ENCODE measurements around the gene TSPAN17. TPM values are rescaled to one million over a fixed set of nuclear protein-coding genes. Genes with fewer than 3 reads are reported as not detected.

Gene TSPAN17
- polyA plus RNA-seq, 1 of the 3 experiments (the other 2 are of a cell fraction) = 61.7 TPM

DNA sequence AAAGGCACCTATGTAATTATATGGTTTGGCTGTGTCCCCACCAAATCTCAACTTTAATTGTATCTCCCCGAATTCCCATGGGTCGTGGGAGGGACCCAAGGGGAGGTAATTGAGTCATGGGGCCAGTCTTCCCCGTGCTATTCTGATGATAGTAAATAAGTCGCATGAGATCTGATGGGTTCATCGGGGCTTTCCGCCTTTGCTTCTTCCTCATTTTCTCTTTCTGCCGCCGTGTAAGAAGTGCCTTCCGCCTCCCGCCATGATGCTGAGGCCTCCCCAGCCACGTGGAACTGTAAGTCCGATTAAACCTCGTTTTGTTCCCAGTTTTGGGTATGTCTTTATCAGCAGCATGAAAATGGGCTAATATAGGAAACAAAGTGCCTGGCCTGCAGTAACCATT, 56.6 kb downstream of the TSPAN17 start:
- CTCF ChIA-PET = no interaction called here
- Histone ChIP-seq H3K9ac (no peak overlapping the region), H3K27me3 (ENCODE audit: insufficient read depth) (peaks cover 21% of the 10 kb centered on the region), H3F3A (replicated peaks; ENCODE audit: insufficient read depth) (no peaks in the 10 kb centered on the region), H4K20me1 (ENCODE audit: insufficient read depth) (no peaks in the 10 kb centered on the region), H3K36me3 (replicated peaks in 1 of 2; ENCODE audit: control insufficient read depth in 1 of 2, insufficient read depth in 2 of 2, low read length in 1 of 2) (no peaks in the 10 kb centered on the region), H3K9me3 (no peaks in the 10 kb centered on the region), H3K4me2 (no peak overlapping the region), H3K27ac (ENCODE audit: low read depth in 2 of 2, low read length in 1 of 2) (no peak overlapping the region), H3K79me2 (ENCODE audit: insufficient read depth) (no peaks in the 10 kb centered on the region), H2AFZ (ENCODE audit: low read depth) (no peak overlapping the region), H3K4me3 (ENCODE audit: low read depth in 2 of 2, low read length in 1 of 2) (no peak overlapping the region), H3K9me2 (no peaks in the 10 kb centered on the region), H3K4me1 (ENCODE audit: control insufficient read depth in 1 of 2, insufficient read depth in 2 of 2, low read depth in 1 of 2, low read length in 1 of 2) (no peaks in the 10 kb centered on the region; a peak in 1 of 4 replicates)
- POLR2A ChIA-PET = no interaction called here
- no peak for TF ChIP-seq ELF1 (IDR thresholded peaks at IDR 0.05)
- TF ChIP-seq FOSL2 (IDR thresholded peaks at IDR 0.05; ENCODE audit: borderline replicate concordance, low read depth) = no peak
- TF ChIP-seq FOXM1 (IDR thresholded peaks at IDR 0.05; ENCODE audit: low read depth) = no peak
- TF ChIP-seq IRF3 (IDR thresholded peaks at IDR 0.05; ENCODE audit: low read depth, low read length) = no peak
- no peak for TF ChIP-seq RXRA (IDR thresholded peaks at IDR 0.05; ENCODE audit: borderline replicate concordance, low read depth)
- TF ChIP-seq SIN3A (IDR thresholded peaks at IDR 0.05; ENCODE audit: borderline replicate concordance, low read depth, low read length) = no peak
- TF ChIP-seq RAD21 (IDR thresholded peaks at IDR 0.05; ENCODE audit: low read length) = no peak
- TF ChIP-seq, protein P1, sequence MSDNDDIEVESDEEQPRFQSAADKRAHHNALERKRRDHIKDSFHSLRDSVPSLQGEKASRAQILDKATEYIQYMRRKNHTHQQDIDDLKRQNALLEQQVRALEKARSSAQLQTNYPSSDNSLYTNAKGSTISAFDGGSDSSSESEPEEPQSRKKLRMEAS (IDR thresholded peaks at IDR 0.05; ENCODE audit: low read depth) = no peak
- no peak for TF ChIP-seq RFX5 (IDR thresholded peaks at IDR 0.05; ENCODE audit: low read length)
- no peak for TF ChIP-seq SMC3 (IDR thresholded peaks at IDR 0.05; ENCODE audit: low read depth, low read length)
- no peak for TF ChIP-seq TEAD4 (IDR thresholded peaks at IDR 0.05; ENCODE audit: borderline replicate concordance, insufficient read depth)
- TF ChIP-seq NFIC (IDR thresholded peaks at IDR 0.05; ENCODE audit: borderline replicate concordance) = no peak
- no peak for TF ChIP-seq CHD2 (IDR thresholded peaks at IDR 0.05; ENCODE audit: low read length, partially characterized antibody)
- TF ChIP-seq GABPA (IDR thresholded peaks at IDR 0.05; ENCODE audit: low read depth) = no peak
- 70% methylated on average over 13 of the region's 13 CpGs for WGBS (ENCODE audit: low lambda C conversion rate)
- no peak for DNase-seq

GRCh38 chr5:176704355-176704754, 57.1 kb downstream of the TSPAN17 start:
- Histone ChIP-seq H3K4me2 (no peak overlapping the region), H3K79me2 (ENCODE audit: insufficient read depth) (no peaks in the 10 kb centered on the region), H3K27ac (ENCODE audit: low read depth in 2 of 2, low read length in 1 of 2) (no peak overlapping the region), H4K20me1 (ENCODE audit: insufficient read depth) (no peaks in the 10 kb centered on the region), H2AFZ (ENCODE audit: low read depth) (no peak overlapping the region), H3F3A (replicated peaks; ENCODE audit: insufficient read depth) (no peaks in the 10 kb centered on the region), H3K4me3 (ENCODE audit: low read depth in 2 of 2, low read length in 1 of 2) (no peak overlapping the region), H3K36me3 (replicated peaks in 1 of 2; ENCODE audit: control insufficient read depth in 1 of 2, insufficient read depth in 2 of 2, low read length in 1 of 2) (no peaks in the 10 kb centered on the region), H3K9me3 (no peaks in the 10 kb centered on the region), H3K27me3 (ENCODE audit: insufficient read depth) (peaks cover 21% of the 10 kb centered on the region), H3K9ac (no peak overlapping the region), H3K4me1 (ENCODE audit: control insufficient read depth in 1 of 2, insufficient read depth in 2 of 2, low read depth in 1 of 2, low read length in 1 of 2) (no peaks in the 10 kb centered on the region; a peak in 1 of 4 replicates), H3K9me2 (no peaks in the 10 kb centered on the region)
- WGBS (ENCODE audit: low lambda C conversion rate) = 71% methylated on average over 3 of the region's 3 CpGs
- POLR2A ChIA-PET = no interaction called here
- CTCF ChIA-PET = no interaction called here
- TF ChIP-seq FOXJ3 (CRISPR knock-in tag; IDR thresholded peaks at IDR 0.05) (no peak), TEAD4 (IDR thresholded peaks at IDR 0.05; ENCODE audit: borderline replicate concordance, insufficient read depth) (no peak), POLR2AphosphoS5 (IDR thresholded peaks at IDR 0.05; ENCODE audit: low read depth, low read length) (no peak), MEF2A (IDR thresholded peaks at IDR 0.05; ENCODE audit: borderline replicate concordance, low read depth) (no peak), SMC3 (IDR thresholded peaks at IDR 0.05; ENCODE audit: low read depth, low read length) (no peak)
- no peak for DNase-seq
